GM13977 (cell line): ENCODE data around the gene TTC28.
"Not testable (repeated sequence)": the region's sequence is repeated elsewhere in the genome, so short reads cannot be mapped to it uniquely, and the experiment has no call there.

Experiments used
- DNase-seq: peaks from one replicate; pipeline ENCODE4 v3.0.0; 2012; ENCODE audit warnings: low spot score
- in situ Hi-C: fragments of 300-500 bp; cut with MboI; formaldehyde crosslinking; loops from one replicate; pipeline ENCODE4 v1.12.0; 2022; ENCODE audit warnings: low sequenced_read_pairs, low pct_unique_long_range_greater_than_20kb, mixed read lengths, inconsistent platforms; ENCODE audit not compliant: unreplicated experiment
- TF ChIP-seq, protein P1 (sequence below): IDR thresholded peaks from 2 replicates; pipeline ENCODE4 v1.5.1; 2012; ENCODE audit warnings: mild to moderate bottlenecking, control low read depth; ENCODE audit not compliant: insufficient read depth; ENCODE audit errors: extremely low read depth, missing control alignments

Gene TTC28

DNA sequence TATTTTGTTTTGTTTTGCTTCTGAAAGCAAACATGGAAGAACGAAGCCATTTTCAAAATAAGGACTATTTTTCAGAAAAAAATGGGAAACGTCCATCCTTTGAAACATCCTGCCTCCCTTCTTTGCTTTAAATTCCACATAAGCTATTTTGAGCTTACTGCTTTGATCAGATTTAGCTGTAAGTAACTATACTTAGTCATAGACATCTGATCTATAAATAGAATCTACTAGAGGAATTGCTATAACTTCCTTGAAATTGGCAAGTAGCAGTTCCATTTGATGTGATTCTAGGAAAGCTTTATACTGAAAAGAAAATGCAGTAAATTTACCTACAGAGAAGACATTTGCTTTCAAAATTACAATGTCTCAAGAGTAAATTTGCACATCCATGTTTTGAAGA is 305.8 kb downstream of the TTC28 start:
- no peak for DNase-seq
- in situ Hi-C loops, result no loop called here
- TF ChIP-seq, protein P1, sequence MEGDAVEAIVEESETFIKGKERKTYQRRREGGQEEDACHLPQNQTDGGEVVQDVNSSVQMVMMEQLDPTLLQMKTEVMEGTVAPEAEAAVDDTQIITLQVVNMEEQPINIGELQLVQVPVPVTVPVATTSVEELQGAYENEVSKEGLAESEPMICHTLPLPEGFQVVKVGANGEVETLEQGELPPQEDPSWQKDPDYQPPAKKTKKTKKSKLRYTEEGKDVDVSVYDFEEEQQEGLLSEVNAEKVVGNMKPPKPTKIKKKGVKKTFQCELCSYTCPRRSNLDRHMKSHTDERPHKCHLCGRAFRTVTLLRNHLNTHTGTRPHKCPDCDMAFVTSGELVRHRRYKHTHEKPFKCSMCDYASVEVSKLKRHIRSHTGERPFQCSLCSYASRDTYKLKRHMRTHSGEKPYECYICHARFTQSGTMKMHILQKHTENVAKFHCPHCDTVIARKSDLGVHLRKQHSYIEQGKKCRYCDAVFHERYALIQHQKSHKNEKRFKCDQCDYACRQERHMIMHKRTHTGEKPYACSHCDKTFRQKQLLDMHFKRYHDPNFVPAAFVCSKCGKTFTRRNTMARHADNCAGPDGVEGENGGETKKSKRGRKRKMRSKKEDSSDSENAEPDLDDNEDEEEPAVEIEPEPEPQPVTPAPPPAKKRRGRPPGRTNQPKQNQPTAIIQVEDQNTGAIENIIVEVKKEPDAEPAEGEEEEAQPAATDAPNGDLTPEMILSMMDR, result no peak

DNA sequence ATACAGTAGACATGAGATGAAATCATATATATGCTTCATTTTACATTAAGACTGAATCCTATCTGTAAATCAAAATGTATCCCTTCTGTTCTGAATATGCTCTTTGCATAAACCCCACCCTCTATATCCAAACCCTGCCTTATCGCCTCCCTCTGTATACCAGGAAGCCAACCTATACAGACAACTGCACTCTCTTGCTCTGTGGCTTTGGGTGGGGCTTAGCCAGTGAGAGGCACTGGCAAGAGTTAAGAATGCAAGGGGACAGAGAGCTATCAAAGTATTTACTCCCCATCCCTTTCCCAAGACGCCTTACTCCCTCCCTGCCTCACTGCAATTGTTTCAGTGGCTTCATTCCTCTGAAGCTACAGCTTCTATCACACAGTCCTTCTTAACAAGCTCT is 309.8 kb downstream of the TTC28 start:
- TF ChIP-seq, protein P1, result no peak
- in situ Hi-C loops, result no loop called here
- DNase-seq, result no peak

DNA sequence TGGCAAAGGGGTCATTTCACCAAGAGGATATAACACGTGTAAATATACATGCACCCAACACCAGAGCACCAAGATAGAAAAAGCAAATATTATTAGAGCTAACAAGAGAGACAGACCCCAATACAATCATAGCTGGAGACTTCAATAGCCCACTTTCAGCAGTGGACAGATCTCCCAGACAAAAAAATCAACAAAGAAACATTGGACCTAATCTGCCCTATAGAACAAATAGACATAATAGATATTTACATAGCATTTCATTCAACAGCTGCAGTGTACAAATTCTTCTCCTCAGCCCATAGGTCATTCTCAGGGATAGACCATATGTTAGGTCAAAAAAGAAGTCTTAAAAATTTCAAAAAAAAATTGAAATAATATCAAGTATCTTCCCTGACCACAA is 312.8 kb downstream of the TTC28 start:
- no peak for DNase-seq
- TF ChIP-seq, protein P1, result no peak
- in situ Hi-C loops, result no loop called here

DNA sequence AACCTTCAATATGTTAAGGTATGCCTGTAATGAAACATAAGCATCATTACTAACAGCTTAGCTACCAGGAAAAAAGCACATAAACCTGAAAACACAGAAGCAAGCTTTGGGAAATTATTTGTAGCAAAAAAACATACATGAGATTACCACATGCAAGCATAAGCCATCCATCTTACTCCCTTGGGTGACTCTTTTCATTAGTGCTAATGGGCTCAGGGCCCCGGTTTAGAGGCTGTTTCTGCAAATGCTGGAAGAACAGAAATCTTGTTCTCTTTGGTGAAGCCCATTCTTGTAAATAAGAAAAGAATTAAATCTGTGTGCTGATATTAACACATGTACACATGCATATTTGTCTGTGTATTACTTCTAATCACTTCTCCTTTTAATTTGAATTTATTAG is 314.3 kb downstream of the TTC28 start:
- TF ChIP-seq, protein P1, result no peak
- DNase-seq, result no peak
- in situ Hi-C loops, result no loop called here

DNA sequence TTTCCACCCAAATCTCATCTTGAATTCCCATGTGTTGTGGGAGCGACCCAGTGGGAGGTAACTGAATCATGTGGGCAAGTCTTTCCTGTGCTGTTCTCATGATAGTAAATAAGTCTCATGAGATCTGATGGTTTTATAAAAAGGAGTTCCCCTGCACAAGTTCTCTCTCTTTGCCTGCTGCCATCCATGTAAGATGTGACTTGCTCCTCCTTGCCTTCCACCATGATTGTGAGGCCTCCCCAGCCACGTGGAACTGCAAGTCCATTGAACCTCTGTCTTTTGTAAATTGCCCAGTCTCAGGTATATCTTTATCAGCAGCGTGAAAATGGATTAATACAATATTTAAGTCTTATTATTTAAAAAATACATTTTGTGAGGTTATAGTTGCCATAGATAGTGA is 315.5 kb downstream of the TTC28 start:
- in situ Hi-C loops, DNase-seq: not testable (repeated sequence)

DNA sequence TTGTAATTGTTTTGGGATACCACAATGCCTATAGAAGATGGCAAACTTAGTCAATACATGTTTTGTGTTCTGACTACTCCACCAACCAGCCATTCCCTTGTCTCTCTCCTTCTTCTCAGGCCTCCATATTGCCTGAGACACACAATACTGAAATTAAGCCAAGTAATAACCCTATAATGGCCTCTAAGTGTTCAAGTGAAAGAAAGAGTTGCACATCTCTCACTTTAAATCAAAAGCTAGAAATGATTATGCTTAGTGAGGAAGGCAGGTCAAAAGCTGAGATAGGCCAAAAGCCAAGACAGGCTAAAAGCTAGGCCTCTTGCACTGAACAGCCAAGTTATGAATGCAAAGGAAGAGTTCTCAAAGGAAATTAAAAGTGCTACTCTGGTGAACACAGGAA is 318.7 kb downstream of the TTC28 start:
- TF ChIP-seq, protein P1, result no peak
- no peak for DNase-seq
- in situ Hi-C loops, result no loop called here

DNA sequence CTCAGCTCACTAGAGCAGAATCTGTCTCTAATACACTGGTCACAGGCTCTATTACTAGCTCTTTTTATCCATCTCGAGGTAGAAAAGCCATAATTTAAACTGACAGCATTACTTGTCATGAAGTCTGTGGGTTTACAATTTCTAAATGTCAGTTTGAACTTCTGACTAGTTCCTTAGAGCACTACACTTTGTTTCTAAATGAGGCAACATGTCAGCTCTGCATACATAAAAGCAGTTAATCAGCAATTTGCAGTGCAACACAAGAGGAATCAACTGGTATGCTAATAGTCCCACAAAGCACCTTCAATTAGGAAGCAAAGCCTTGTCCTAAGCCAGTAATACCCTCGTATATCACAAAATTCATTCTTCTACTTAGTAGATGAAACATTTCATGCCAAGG is 321.3 kb downstream of the TTC28 start:
- DNase-seq, result no peak
- in situ Hi-C loops, result no loop called here
- TF ChIP-seq, protein P1, result no peak

DNA sequence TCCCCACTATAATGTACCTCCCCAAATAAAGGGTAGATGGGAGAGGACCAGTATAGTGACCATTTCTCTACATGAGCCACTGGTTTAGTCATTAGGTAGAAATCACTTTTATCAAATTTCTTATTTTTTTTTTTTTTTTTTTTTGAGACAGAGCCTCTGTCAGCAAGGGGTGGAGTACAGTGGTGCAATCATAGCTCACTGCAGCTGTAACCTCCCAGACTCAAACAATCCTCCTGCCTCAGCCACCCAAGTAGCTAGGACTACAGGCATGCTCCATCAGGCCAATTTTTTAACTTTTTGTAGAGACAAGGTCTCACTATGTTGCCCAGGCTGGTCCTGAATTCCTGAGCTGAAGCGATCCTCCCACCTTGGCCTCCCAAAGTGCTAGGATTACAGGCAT is 322.4 kb downstream of the TTC28 start:
- no peak for DNase-seq
- TF ChIP-seq, protein P1, result no peak
- in situ Hi-C loops, result no loop called here
